ENCODE results near the gene CHRFAM7A. TPM values are rescaled to one million over a fixed set of nuclear protein-coding genes. Genes with fewer than 3 reads are reported as not detected.

Gene CHRFAM7A
- total RNA-seq: 0.20 TPM in 1 of 2 replicates, not detected in the other

DNA sequence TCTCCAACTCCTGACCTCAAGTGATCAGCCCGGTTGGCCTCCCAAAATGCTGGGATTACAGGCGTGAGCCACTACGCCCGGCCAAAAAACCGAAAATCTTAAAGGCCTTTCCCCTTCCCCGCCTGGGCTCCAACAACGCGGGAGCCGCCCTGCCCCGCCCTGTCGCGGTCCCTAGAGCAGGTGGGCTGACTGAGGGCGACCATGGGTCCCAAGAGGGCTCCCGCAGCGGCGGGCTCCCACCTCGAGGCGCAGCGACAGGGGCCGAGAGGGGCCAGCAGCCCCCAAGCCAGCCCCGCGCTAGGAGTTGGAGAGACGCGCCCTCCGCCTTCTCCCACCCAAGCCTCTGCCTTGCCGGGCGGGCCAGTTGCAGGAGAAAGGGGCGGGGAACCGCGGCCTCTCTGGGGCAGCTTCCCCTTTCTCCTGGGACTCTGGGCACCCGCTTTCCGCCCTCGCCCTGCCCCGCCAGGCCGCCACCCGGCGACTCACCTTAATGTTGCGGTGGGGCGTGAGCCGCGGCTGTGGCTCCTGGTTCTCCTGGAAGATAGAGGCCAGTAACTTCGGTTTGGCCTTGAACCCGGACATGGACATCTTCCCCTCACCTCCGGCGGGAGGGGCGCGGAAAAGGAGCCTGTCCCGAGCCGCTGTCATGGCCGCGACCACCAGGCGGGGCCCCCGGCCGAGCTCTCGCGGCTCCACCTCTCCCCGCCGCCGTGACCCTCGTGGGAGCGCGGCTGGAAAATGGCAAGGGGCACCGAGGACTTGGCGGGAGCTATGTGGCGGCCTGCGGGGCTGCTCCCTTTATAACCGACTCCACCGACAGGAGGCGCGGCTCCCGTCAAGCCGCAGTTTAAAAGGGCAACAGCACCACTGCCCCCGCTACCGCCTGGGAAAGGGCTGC lies at the start of gene CHRFAM7A:
Gene CHRFAM7A, minus strand, starts transcription at position 775 of the 898 bp plus-strand sequence. CDS start 10,189 bp downstream, outside the sequence.

DNA sequence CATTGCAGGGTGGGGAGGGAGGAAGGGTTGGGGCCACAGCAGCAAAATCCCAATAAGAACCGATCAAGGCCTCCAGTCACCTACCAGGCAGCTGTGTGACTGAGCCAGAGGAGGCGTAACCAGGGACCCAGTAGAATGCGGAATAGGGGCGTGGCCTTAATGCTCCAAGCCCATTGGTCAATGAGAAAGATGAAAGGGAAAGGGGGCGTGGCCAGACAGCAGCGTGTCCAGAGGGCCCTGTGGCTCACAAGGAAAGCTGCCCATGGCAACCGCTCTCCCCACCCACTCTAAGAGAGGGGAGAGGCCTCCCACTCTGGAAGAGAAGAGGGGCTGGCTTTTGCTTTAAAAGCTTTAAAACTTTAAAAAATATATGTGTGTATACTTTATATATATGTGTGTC lies 20.8 kb upstream of the CHRFAM7A start, which contains the start of gene GOLGA8R:
Gene GOLGA8R, minus strand, starts transcription at position 101 of the 400 bp plus-strand sequence. Its CDS starts 98 bp downstream, at position 3.

Small RNA genes within 50 kb of the gene (small RNA-seq; reads per million reads assigned to genes)
- gene AC019322.2: not detected
- gene RF00019: not detected
- not detected for gene RF00096
- gene RN7SL196P: not detected

Other genes starting within 250 kb of the CHRFAM7A start
- gene GOLGA8R, start 20.7 kb upstream of the CHRFAM7A start, total RNA-seq: 1.1 and 1.2 TPM in 2 replicates
- 0.20 and 1.1 TPM in 2 replicates for gene GOLGA8Q, start 158.5 kb upstream of the CHRFAM7A start, total RNA-seq
- gene GOLGA8H, start 210.5 kb upstream of the CHRFAM7A start, total RNA-seq: under 0.01 TPM in 1 of 2 replicates, not detected in the other

Measured in subcutaneous preadipocyte (primary cell).